CD14-positive monocyte (primary cell): ENCODE results near the gene BLNK. TPM values are rescaled to one million over a fixed set of nuclear protein-coding genes. Genes with fewer than 3 reads are reported as not detected.

Experiments used
- DNase-seq, 3 donors: peaks; one replicate each; pipeline ENCODE4 v3.0.0-alpha.2; 2011 to 2022
- H2AFZ ChIP-seq: 2 replicates; pipeline ENCODE4 v1.6.0; 2012; ENCODE audit warnings: mild to moderate bottlenecking, low read depth, low read length, inconsistent platforms; ENCODE audit not compliant: insufficient read depth, poor library complexity, severe bottlenecking
- H3K27ac ChIP-seq, 2 donors: 1 replicate in 1 of 2; 2 replicates in 1 of 2; pipeline ENCODE4 v1.5.1; 2012 to 2013; ENCODE audit warnings: low read length in 2 of 2, control low read depth in 1 of 2, inconsistent platforms in 1 of 2, low read depth in 1 of 2, mild to moderate bottlenecking in 1 of 2
- H3K27me3 ChIP-seq, 2 donors: one replicate each; pipeline versions ENCODE4 v1.6.0 to v1.6.1; 2011 to 2013; ENCODE audit warnings: low read length in 2 of 2; ENCODE audit not compliant: control insufficient read depth in 2 of 2, insufficient read depth in 2 of 2
- H3K36me3 ChIP-seq, 2 donors: replicated peaks in 1 of 2; 1 replicate in 1 of 2; 2 replicates in 1 of 2; pipeline versions ENCODE4 v1.5.1 to v1.6.1; 2012 to 2013; ENCODE audit warnings: low read length in 2 of 2, control low read depth in 1 of 2, inconsistent platforms in 1 of 2, mild to moderate bottlenecking in 1 of 2; ENCODE audit not compliant: insufficient read depth in 2 of 2, control insufficient read depth in 1 of 2
- H3K4me1 ChIP-seq, 2 donors: 1 replicate in 1 of 2; 2 replicates in 1 of 2; pipeline versions ENCODE4 v1.5.1 to v1.6.1; 2012 to 2013; ENCODE audit warnings: low read length in 2 of 2, control low read depth in 1 of 2, inconsistent platforms in 1 of 2, mild to moderate bottlenecking in 1 of 2, moderate library complexity in 1 of 2; ENCODE audit not compliant: insufficient read depth in 2 of 2, control insufficient read depth in 1 of 2
- H3K4me2 ChIP-seq: replicated peaks from 2 replicates; pipeline ENCODE3; 2012; ENCODE audit warnings: low read length, moderate library complexity, mild to moderate bottlenecking; ENCODE audit not compliant: poor library complexity, severe bottlenecking; ENCODE audit errors: extremely low read depth
- H3K4me3 ChIP-seq, 3 experiments: fragments of 200-600 bp in 1 of 3; sonication (generic) in 1 of 3; replicated peaks in 1 of 3; 1 replicate in 2 of 3; 2 replicates in 1 of 3; pipeline ENCODE4 v1.5.1; 2011 to 2013; ENCODE audit warnings: low read length in 3 of 3, mild to moderate bottlenecking in 3 of 3, control low read depth in 2 of 3, low read depth in 2 of 3, inconsistent platforms in 1 of 3, moderate library complexity in 1 of 3
- H3K79me2 ChIP-seq: 2 replicates; pipeline ENCODE4 v1.6.0; 2012; ENCODE audit warnings: mild to moderate bottlenecking, control low read depth, inconsistent platforms, low read length, moderate library complexity; ENCODE audit not compliant: insufficient read depth
- H3K9ac ChIP-seq: 2 replicates; pipeline ENCODE4 v1.6.0; 2017; ENCODE audit warnings: low read length, mild to moderate bottlenecking; ENCODE audit not compliant: insufficient read depth, poor library complexity, severe bottlenecking
- H3K9me3 ChIP-seq, 2 donors: replicated peaks in 1 of 2; 1 replicate in 1 of 2; 2 replicates in 1 of 2; pipeline versions ENCODE4 v1.5.1 to v1.6.1; 2012 to 2013; ENCODE audit warnings: low read length in 2 of 2, control low read depth in 1 of 2; ENCODE audit not compliant: control insufficient read depth in 1 of 2, insufficient read depth in 1 of 2
- H4K20me1 ChIP-seq: 2 replicates; pipeline ENCODE4 v1.6.0; 2012; ENCODE audit warnings: mild to moderate bottlenecking, low read length, control low read depth, moderate library complexity; ENCODE audit not compliant: insufficient read depth
- H3K27ac Mint-ChIP-seq, 7 donors: one replicate each; pipeline ENCODE4 v1.8.0; 2020; ENCODE audit warnings: mild to moderate bottlenecking in 7 of 7, mixed read lengths in 7 of 7, moderate library complexity in 6 of 7, inconsistent platforms in 2 of 7
- H3K27me3 Mint-ChIP-seq, 3 donors: one replicate each; pipeline ENCODE4 v1.8.0; 2021 to 2022; ENCODE audit warnings: low read depth in 3 of 3, mild to moderate bottlenecking in 3 of 3, mixed read lengths in 3 of 3, moderate library complexity in 3 of 3, inconsistent platforms in 1 of 3
- H3K36me3 Mint-ChIP-seq, 2 donors: one replicate each; pipeline ENCODE4 v1.8.0; 2020; ENCODE audit warnings: mixed read lengths in 2 of 2, inconsistent platforms in 1 of 2, mild to moderate bottlenecking in 1 of 2
- H3K4me1 Mint-ChIP-seq: one replicate; pipeline ENCODE4 v1.8.0; 2020; ENCODE audit warnings: mild to moderate bottlenecking, mixed read lengths
- H3K4me3 Mint-ChIP-seq, 2 donors: one replicate each; pipeline ENCODE4 v1.8.0; 2020; ENCODE audit warnings: mild to moderate bottlenecking in 2 of 2, mixed read lengths in 2 of 2, moderate library complexity in 1 of 2
- H3K9me3 Mint-ChIP-seq, 7 donors: one replicate each; pipeline ENCODE4 v1.8.0; 2020 to 2022; ENCODE audit warnings: mixed read lengths in 7 of 7, mild to moderate bottlenecking in 6 of 7, moderate library complexity in 6 of 7, inconsistent platforms in 2 of 7
- CTCF ChIP-seq: fragments of 200-600 bp; IDR thresholded peaks from one replicate; pipeline ENCODE4 v1.8.0; 2022; ENCODE audit warnings: antibody characterized with exemption, mild to moderate bottlenecking
- WGBS: methylation state at CpG from one replicate; pipeline ENCODE4 v1.1.5; 2013; ENCODE audit warnings: missing lambda C conversion rate; ENCODE audit not compliant: insufficient coverage; 5-methylcytosine and 5-hydroxymethylcytosine counted together
- intact Hi-C, 2 donors: fragments of 100-400 bp; cut with micrococcal nuclease; formaldehyde crosslinking; loops; one replicate each; pipeline versions ENCODE4 v1.15.0 to v1.15.1; 2023
- polyA plus RNA-seq, 3 donors: library from polyadenylated mRNA; depleted of rRNA in 1 of 3; unstranded in 2 of 3; stranded (reverse) in 1 of 3; fragments of 300-500 nt in 2 of 3; fragments of >200 nt in 1 of 3; fragmentation: Illumina TruSeq in 2 of 3; gene quantifications; 1 replicate in 2 of 3; 2 replicates in 1 of 3; pipeline ENCODE4 v1.2.3, GENCODE V29; 2012 to 2021

The BLNK gene
- polyA plus RNA-seq, 3 donors: 1.4 to 1.9 (median 1.5) TPM

GRCh38 chr10:96242822-96243221, 28.5 kb downstream of the BLNK start:
- intact Hi-C loops: no loop called here
- Histone ChIP-seq H3K9me3 (no peaks in the 10 kb centered on the region), H2AFZ (no peak overlapping the region), H3K4me2 (no peak overlapping the region), H3K4me3 (no peak overlapping the region), H3K27me3 (no peaks in the 10 kb centered on the region), H3K4me1 (no peaks in the 10 kb centered on the region), H3K36me3 (no peaks in the 10 kb centered on the region), H3K27ac (no peak overlapping the region), H4K20me1 (no peaks in the 10 kb centered on the region), H3K79me2 (no peaks in the 10 kb centered on the region), H3K9ac (no peak overlapping the region)
- peaks cover 0 to 5% of the 10 kb centered on the region in 2 donors for H3K36me3 Mint-ChIP-seq
- no peak overlapping the region for H3K27ac Mint-ChIP-seq
- no peak overlapping the region for H3K4me3 Mint-ChIP-seq
- DNase-seq: no peak
- peaks cover 11% of the 10 kb centered on the region for H3K4me1 Mint-ChIP-seq
- peaks cover 0 to 4% (median 1%) of the 10 kb centered on the region in 7 donors for H3K9me3 Mint-ChIP-seq
- TF ChIP-seq CTCF: no peak
- WGBS: no CpG with 5 or more reads among the region's 2 CpGs
- H3K27me3 Mint-ChIP-seq: peaks cover 0 to 2% (median 0%) of the 10 kb centered on the region in 3 donors

- Mint-ChIP-seq H3K27me3 (peaks cover 0 to 2% (median 0%) of the 10 kb centered on the region in 3 donors), H3K4me1 (peaks cover 30% of the 10 kb centered on the region), H3K36me3 (peaks cover 0 to 5% of the 10 kb centered on the region in 2 donors), H3K27ac (peak overlapping the region in 1 of 7 donors; percentile 39), H3K4me3 (no peak overlapping the region), H3K9me3 (peaks cover 0 to 2% (median 0%) of the 10 kb centered on the region in 7 donors)
- H4K20me1 ChIP-seq: no peaks in the 10 kb centered on the region
- no peak overlapping the region for H3K4me2 ChIP-seq
- H3K79me2 ChIP-seq: no peaks in the 10 kb centered on the region
- TF ChIP-seq CTCF: no peak
- no peak overlapping the region for H3K4me3 ChIP-seq
- no peak overlapping the region for H2AFZ ChIP-seq
- no peak overlapping the region for H3K9ac ChIP-seq
- intact Hi-C loops: no loop called here
- peaks cover 16 to 18% of the 10 kb centered on the region in 2 donors for H3K4me1 ChIP-seq
- H3K36me3 ChIP-seq: no peaks in the 10 kb centered on the region
- no peak overlapping the region for H3K27ac ChIP-seq
- no peak for DNase-seq
- no peaks in the 10 kb centered on the region for H3K27me3 ChIP-seq
- no peaks in the 10 kb centered on the region for H3K9me3 ChIP-seq
- 32% methylated on average over 3 of the region's 4 CpGs for WGBS
Measured at GRCh38 chr10:96238646-96239623, 32.4 kb downstream of the BLNK start.
